Prostate gland (tissue), 2 donors: Measurements from ENCODE around the gene CYP2A7. TPM values are rescaled to one million over a fixed set of nuclear protein-coding genes. Genes with fewer than 3 reads are reported as not detected.
"Not testable (repeated sequence)": the region's sequence is repeated elsewhere in the genome, so short reads cannot be mapped to it uniquely, and the experiment has no call there.

Experiments
- DNase-seq: peaks from one replicate; pipeline ENCODE4 v3.0.0-alpha.2; 2019; ENCODE audit warnings: low spot score
- H3K27ac ChIP-seq, 2 donors: fragments of 200-600 bp; sonication (generic); 2 replicates each; pipeline ENCODE4 v1.5.1; 2017 to 2019
- H3K27me3 ChIP-seq: fragments of 200-600 bp; sonication (generic); replicated peaks from 2 replicates; pipeline ENCODE4 v1.5.1; 2019; ENCODE audit not compliant: insufficient read depth
- H3K36me3 ChIP-seq, 2 donors: fragments of 200-600 bp; sonication (generic); 1 replicate in 1 of 2; 2 replicates in 1 of 2; pipeline versions ENCODE4 v1.5.1 to v1.8.1; 2017 to 2019
- H3K4me1 ChIP-seq: fragments of 200-600 bp; sonication (generic); replicated peaks from 2 replicates; pipeline ENCODE4 v1.5.1; 2019
- H3K4me3 ChIP-seq, 2 donors: fragments of 200-600 bp; sonication (generic); 2 replicates each; pipeline ENCODE4 v1.5.1; 2017 to 2019
- H3K9me3 ChIP-seq: fragments of 200-600 bp; sonication (generic); 2 replicates; pipeline ENCODE4 v1.5.1; 2017
- CTCF ChIP-seq, 4 experiments: fragments of 200-600 bp in 2 of 4; fragments of 450-650 bp in 2 of 4; sonication (generic) in 2 of 4; IDR thresholded peaks; 1 replicate in 3 of 4; 2 replicates in 1 of 4; pipeline ENCODE4 v1.5.1; 2016 to 2019; ENCODE audit warnings: antibody characterized with exemption in 4 of 4, mild to moderate bottlenecking in 2 of 4, moderate library complexity in 2 of 4
- POLR2A ChIP-seq: fragments of 450-650 bp; IDR thresholded peaks from one replicate; pipeline ENCODE4 v1.6.1; 2016; ENCODE audit warnings: antibody characterized with exemption, mild to moderate bottlenecking
- POLR2AphosphoS5 ChIP-seq: sonication (generic); formaldehyde crosslinking; IDR thresholded peaks from one replicate; pipeline ENCODE4 v1.6.1; 2017; ENCODE audit warnings: antibody characterized with exemption
- WGBS: methylation state at CpG from one replicate; pipeline ENCODE4 v1.1.5; 2018; 5-methylcytosine and 5-hydroxymethylcytosine counted together
- intact Hi-C: fragments of 100-400 bp; cut with DNase I; formaldehyde crosslinking; loops from one replicate; pipeline ENCODE4 v1.14.2; 2022
- total RNA-seq, 2 donors: library from RNA; depleted of rRNA; stranded (reverse); fragments of >200 nt; gene quantifications; one replicate each; pipeline ENCODE4 v1.1.0, GENCODE V29; 2016

The CYP2A7 gene
- total RNA-seq, 2 donors from 2014 or later: not detected

- 96% methylated on average over 3 of the region's 3 CpGs for WGBS
- Histone ChIP-seq H3K27ac (no peak overlapping the region), H3K36me3 (no peaks in the 10 kb centered on the region), H3K4me1 (no peaks in the 10 kb centered on the region), H3K27me3 (no peaks in the 10 kb centered on the region), H3K9me3 (no peaks in the 10 kb centered on the region), H3K4me3 (no peak overlapping the region)
- TF ChIP-seq CTCF (IDR thresholded peaks at IDR 0.05): peak in 1 of 4 experiments; percentile 24
- no peak for TF ChIP-seq POLR2A
- intact Hi-C loops: no loop called here
- DNase-seq: no peak
These were observed 19.7 kb downstream of the CYP2A7 start for GRCh38 chr19:40862333-40862732.

- Histone ChIP-seq H3K27me3 (no peaks in the 10 kb centered on the region), H3K27ac (no peak overlapping the region), H3K36me3 (no peaks in the 10 kb centered on the region), H3K4me1 (no peaks in the 10 kb centered on the region), H3K9me3 (no peaks in the 10 kb centered on the region), H3K4me3 (no peak overlapping the region)
- DNase-seq: no peak
- 86% methylated on average over 5 of the region's 5 CpGs for WGBS
- TF ChIP-seq POLR2AphosphoS5 (no peak), CTCF (IDR thresholded peaks at IDR 0.05) (no peak), POLR2A (no peak)
- intact Hi-C loops: no loop called here
These were observed 23.9 kb downstream of the CYP2A7 start for GRCh38 chr19:40858109-40858508.

- H3K9me3 ChIP-seq, H3K27me3 ChIP-seq, H3K4me3 ChIP-seq, DNase-seq, H3K36me3 ChIP-seq, H3K4me1 ChIP-seq, H3K27ac ChIP-seq, intact Hi-C loops: not testable (repeated sequence)
- 73% methylated on average over 2 of the region's 3 CpGs for WGBS
These were observed 29.4 kb downstream of the CYP2A7 start for GRCh38 chr19:40852467-40853152.

GRCh38 chr19:40850277-40850676, 31.8 kb downstream of the CYP2A7 start, which contains the start of gene CYP2A6:
CYP2A6 (minus strand) TSS chr19:40850447; CDS start chr19:40850426, 21 bp downstream.
- H3K4me1 ChIP-seq, intact Hi-C loops, DNase-seq, H3K27ac ChIP-seq, H3K4me3 ChIP-seq, H3K36me3 ChIP-seq, H3K27me3 ChIP-seq, H3K9me3 ChIP-seq: not testable (repeated sequence)
- 94% methylated on average over 3 of the region's 3 CpGs for WGBS

- intact Hi-C loops, DNase-seq: not testable (repeated sequence)
These were observed 35.3 kb downstream of the CYP2A7 start for GRCh38 chr19:40846722-40847121.

GRCh38 chr19:40843653-40844052, 38.4 kb downstream of the CYP2A7 start:
- H3K9me3 ChIP-seq, H3K27ac ChIP-seq, H3K27me3 ChIP-seq, H3K4me3 ChIP-seq, H3K4me1 ChIP-seq, DNase-seq, intact Hi-C loops, H3K36me3 ChIP-seq: not testable (repeated sequence)
- WGBS: 8% methylated on average over 17 of the region's 19 CpGs

More at GRCh38 chr19:40846722-40847121, 35.3 kb downstream of the CYP2A7 start:
- H3K27me3 ChIP-seq, H3K36me3 ChIP-seq, H3K9me3 ChIP-seq, H3K4me3 ChIP-seq, H3K27ac ChIP-seq, H3K4me1 ChIP-seq: not testable (repeated sequence)
- WGBS: 89% methylated on average over 8 of the region's 8 CpGs

GRCh38 chr19:40842997-40843652, 38.9 kb downstream of the CYP2A7 start:
- DNase-seq, intact Hi-C loops, H3K27me3 ChIP-seq, H3K27ac ChIP-seq, H3K36me3 ChIP-seq, H3K9me3 ChIP-seq, H3K4me3 ChIP-seq, H3K4me1 ChIP-seq: not testable (repeated sequence)
- WGBS: 60% methylated on average over 10 of the region's 12 CpGs

GRCh38 chr19:40842012-40842411, 40.0 kb downstream of the CYP2A7 start:
- H3K4me3 ChIP-seq, H3K27ac ChIP-seq, H3K9me3 ChIP-seq, intact Hi-C loops, H3K4me1 ChIP-seq, H3K36me3 ChIP-seq, H3K27me3 ChIP-seq, DNase-seq: not testable (repeated sequence)
- WGBS: 91% methylated on average over 3 of the region's 3 CpGs

GRCh38 chr19:40838477-40838876, 43.6 kb downstream of the CYP2A7 start:
- intact Hi-C loops, H3K9me3 ChIP-seq, H3K27ac ChIP-seq, H3K27me3 ChIP-seq, H3K36me3 ChIP-seq, DNase-seq, H3K4me3 ChIP-seq, H3K4me1 ChIP-seq: not testable (repeated sequence)
- 71% methylated on average over 1 of the region's 1 CpG for WGBS
